Karpas-422 (cell line): ENCODE measurements around the gene RPL27A. TPM values are rescaled to one million over a fixed set of nuclear protein-coding genes. Genes with fewer than 3 reads are reported as not detected.

ENCODE experiments used
- DNase-seq: peaks from one replicate; pipeline ENCODE4 v3.0.0-alpha.2; 2015
- H2AFZ ChIP-seq: fragments of 200-600 bp; sonication (generic); 2 replicates; pipeline ENCODE4 v1.6.1; 2014; ENCODE audit warnings: antibody characterized with exemption, low read length, mixed read lengths
- H3K27ac ChIP-seq: fragments of 200-600 bp; sonication (generic); 2 replicates; pipeline ENCODE4 v1.5.1; 2014; ENCODE audit warnings: mild to moderate bottlenecking, low read length, moderate library complexity
- H3K27me3 ChIP-seq: fragments of 200-600 bp; sonication (generic); 2 replicates; pipeline ENCODE4 v1.6.1; 2014; ENCODE audit warnings: low read length, mixed read lengths
- H3K36me3 ChIP-seq: fragments of 200-600 bp; sonication (generic); 2 replicates; pipeline ENCODE4 v1.6.1; 2014; ENCODE audit warnings: low read length, mixed read lengths; ENCODE audit not compliant: insufficient read depth
- H3K4me1 ChIP-seq: fragments of 200-600 bp; sonication (generic); 2 replicates; pipeline ENCODE4 v1.6.1; 2014; ENCODE audit warnings: mild to moderate bottlenecking, low read length, mixed read lengths
- H3K4me2 ChIP-seq: fragments of 200-600 bp; sonication (generic); 2 replicates; pipeline ENCODE4 v1.6.1; 2014; ENCODE audit warnings: low read length, low read depth, mild to moderate bottlenecking; ENCODE audit not compliant: poor library complexity, severe bottlenecking
- H3K4me3 ChIP-seq: fragments of 200-600 bp; sonication (generic); 2 replicates; pipeline ENCODE4 v1.5.1; 2014; ENCODE audit warnings: mild to moderate bottlenecking, antibody characterized with exemption, low read length, mixed read lengths
- H3K79me2 ChIP-seq: fragments of 200-600 bp; sonication (generic); 2 replicates; pipeline ENCODE4 v1.6.1; 2014; ENCODE audit warnings: mild to moderate bottlenecking, low read length, mixed read lengths
- H3K9ac ChIP-seq: fragments of 200-600 bp; sonication (generic); 2 replicates; pipeline ENCODE4 v1.6.0; 2014; ENCODE audit warnings: low read length
- H3K9me2 ChIP-seq: fragments of 200-600 bp; sonication (generic), shearing (Covaris generic); replicated peaks from 2 replicates; pipeline ENCODE4 v1.6.0; 2014; ENCODE audit warnings: mild to moderate bottlenecking, low read length, moderate library complexity; ENCODE audit not compliant: insufficient read depth
- H3K9me3 ChIP-seq: fragments of 300-700, 200-600 bp; sonication (generic); 2 replicates; pipeline ENCODE4 v1.6.1; 2014; ENCODE audit warnings: low read length, mixed read lengths
- H4K20me1 ChIP-seq: fragments of 200-600 bp; sonication (generic); 2 replicates; pipeline ENCODE4 v1.6.1; 2014; ENCODE audit warnings: mild to moderate bottlenecking, antibody characterized with exemption, low read length, low read depth; ENCODE audit not compliant: insufficient read depth
- total RNA-seq: library from RNA; depleted of rRNA; stranded (reverse); fragments of >200 nt; shearing (Covaris generic); gene quantifications from 2 replicates; pipeline ENCODE4 v1.2.3, GENCODE V29; 2014; ENCODE audit warnings: low replicate concordance

Gene RPL27A
- total RNA-seq, 1 experiment from 2014 or later = 2,423 TPM

DNA sequence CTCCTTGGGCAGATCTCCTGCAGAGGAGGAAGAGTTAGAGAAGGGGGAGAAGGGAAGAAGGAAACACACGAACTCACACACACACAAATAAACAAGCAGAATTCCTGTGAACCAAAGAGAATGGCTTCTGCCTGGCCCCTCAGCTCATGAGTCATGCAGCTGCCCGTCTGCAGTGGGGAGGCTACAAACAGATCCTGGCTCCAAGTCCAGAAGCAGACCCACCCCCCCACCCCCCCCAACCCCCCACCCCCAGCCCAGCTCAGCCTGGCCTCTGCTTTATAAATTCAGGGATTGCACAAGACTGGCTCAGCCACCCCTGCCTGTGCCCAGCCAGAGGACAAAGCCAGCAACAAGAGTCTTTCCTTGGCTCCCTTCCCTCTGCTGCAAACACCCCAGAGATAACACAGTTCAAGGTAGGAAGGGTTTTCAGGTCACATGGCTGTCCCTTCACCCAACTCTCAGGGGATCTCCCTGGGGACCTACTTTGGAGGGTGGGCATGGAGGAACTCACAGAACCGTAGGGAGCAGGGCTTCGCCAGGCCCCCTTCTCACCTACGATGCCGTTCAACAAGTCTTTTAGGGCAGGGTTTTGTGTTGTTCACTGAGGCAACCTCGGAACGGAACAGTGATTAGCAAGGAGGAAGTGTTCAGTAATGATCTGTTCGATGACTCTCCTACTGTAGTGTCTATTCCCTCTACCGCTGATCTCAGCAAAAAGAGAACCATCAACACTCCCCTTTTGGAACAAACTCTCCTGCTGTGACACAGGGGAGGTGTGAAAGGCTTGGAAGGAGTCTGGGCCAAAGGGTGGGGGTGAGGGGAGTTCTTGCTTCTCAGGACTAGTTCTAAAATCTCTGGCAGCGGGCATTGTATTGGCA is 35.5 kb downstream of the RPL27A start:
- Histone ChIP-seq H2AFZ (no peak overlapping the region; the same call in 1 of the 2 replicates), H3K4me1 (no peaks in the 10 kb centered on the region; the same call in 1 of the 2 replicates), H3K36me3 (no peaks in the 10 kb centered on the region), H3K4me2 (no peak overlapping the region), H3K4me3 (no peak overlapping the region), H3K27me3 (no peaks in the 10 kb centered on the region), H3K9ac (no peak overlapping the region), H3K27ac (no peak overlapping the region), H3K79me2 (no peaks in the 10 kb centered on the region), H3K9me2 (no peaks in the 10 kb centered on the region), H4K20me1 (no peaks in the 10 kb centered on the region), H3K9me3 (no peaks in the 10 kb centered on the region)
- DNase-seq = no peak

- no peaks in the 10 kb centered on the region for H3K9me3 ChIP-seq
- H3K36me3 ChIP-seq = no peaks in the 10 kb centered on the region
- H4K20me1 ChIP-seq = no peaks in the 10 kb centered on the region
- no peaks in the 10 kb centered on the region for H3K27me3 ChIP-seq
- no peak overlapping the region for H3K27ac ChIP-seq
- no peak overlapping the region for H2AFZ ChIP-seq
- H3K9ac ChIP-seq = no peak overlapping the region
- no peaks in the 10 kb centered on the region for H3K9me2 ChIP-seq
- H3K4me3 ChIP-seq = no peak overlapping the region
- no peaks in the 10 kb centered on the region for H3K79me2 ChIP-seq
- H3K4me1 ChIP-seq = no peaks in the 10 kb centered on the region; the same call in 1 of the 2 replicates
- no peak for DNase-seq
- H3K4me2 ChIP-seq = no peak overlapping the region
These were observed 36.6 kb downstream of the RPL27A start for GRCh38 chr11:8719211-8719649.

DNA sequence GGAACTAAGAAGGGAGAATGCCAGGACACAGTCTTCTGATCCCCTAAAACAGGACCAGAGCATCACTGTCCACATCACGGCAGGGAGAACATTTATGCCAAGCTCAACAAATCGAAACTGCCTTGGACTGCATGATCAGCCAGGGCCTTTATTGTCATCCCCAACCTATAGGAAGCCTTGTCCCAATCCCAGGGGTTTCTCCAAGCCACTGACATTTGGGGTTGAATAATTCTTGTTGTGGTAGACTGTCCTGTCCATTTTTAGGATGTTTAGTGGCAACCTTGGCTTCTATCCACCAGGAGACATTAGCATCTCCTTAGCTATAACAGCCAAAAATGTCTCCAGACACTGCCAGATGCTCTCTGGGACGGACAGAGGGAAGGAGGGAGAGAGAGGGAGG is 37.1 kb downstream of the RPL27A start:
- no peaks in the 10 kb centered on the region for H3K9me2 ChIP-seq
- H3K4me3 ChIP-seq = no peak overlapping the region
- H3K4me1 ChIP-seq = no peaks in the 10 kb centered on the region; the same call in 1 of the 2 replicates
- H3K27ac ChIP-seq = no peak overlapping the region
- H3K79me2 ChIP-seq = no peaks in the 10 kb centered on the region
- DNase-seq = no peak
- no peak overlapping the region for H3K9ac ChIP-seq
- no peaks in the 10 kb centered on the region for H3K27me3 ChIP-seq
- no peaks in the 10 kb centered on the region for H3K9me3 ChIP-seq
- no peaks in the 10 kb centered on the region for H4K20me1 ChIP-seq
- no peak overlapping the region for H2AFZ ChIP-seq
- H3K4me2 ChIP-seq = no peak overlapping the region
- H3K36me3 ChIP-seq = no peaks in the 10 kb centered on the region

DNA sequence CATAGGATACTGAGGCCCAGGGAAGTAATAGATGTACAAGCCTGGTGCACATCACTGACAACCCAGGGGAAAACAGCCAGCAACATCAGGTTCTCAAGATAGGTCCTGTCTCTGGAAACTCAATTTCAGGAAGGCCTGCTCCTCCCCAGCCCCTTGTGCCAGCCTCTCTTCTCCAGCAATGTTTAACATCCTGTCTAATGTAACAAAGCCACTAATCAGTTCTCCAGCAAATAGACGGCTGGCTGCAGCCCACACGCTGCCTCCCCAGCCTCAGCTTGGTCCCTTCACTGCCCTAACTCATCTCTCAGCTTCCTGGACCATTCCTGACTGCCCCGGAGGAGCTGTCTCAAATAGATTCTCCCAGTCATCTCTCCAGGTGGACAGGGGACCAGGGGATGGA is 37.8 kb downstream of the RPL27A start:
- Histone ChIP-seq H3K4me3 (no peak overlapping the region), H4K20me1 (no peaks in the 10 kb centered on the region), H3K27ac (no peak overlapping the region), H3K4me2 (no peak overlapping the region), H3K4me1 (no peaks in the 10 kb centered on the region; the same call in 1 of the 2 replicates), H3K9me2 (no peaks in the 10 kb centered on the region), H3K9me3 (no peaks in the 10 kb centered on the region), H3K79me2 (no peaks in the 10 kb centered on the region), H3K9ac (no peak overlapping the region), H2AFZ (no peak overlapping the region), H3K27me3 (no peaks in the 10 kb centered on the region), H3K36me3 (no peaks in the 10 kb centered on the region)
- no peak for DNase-seq

DNA sequence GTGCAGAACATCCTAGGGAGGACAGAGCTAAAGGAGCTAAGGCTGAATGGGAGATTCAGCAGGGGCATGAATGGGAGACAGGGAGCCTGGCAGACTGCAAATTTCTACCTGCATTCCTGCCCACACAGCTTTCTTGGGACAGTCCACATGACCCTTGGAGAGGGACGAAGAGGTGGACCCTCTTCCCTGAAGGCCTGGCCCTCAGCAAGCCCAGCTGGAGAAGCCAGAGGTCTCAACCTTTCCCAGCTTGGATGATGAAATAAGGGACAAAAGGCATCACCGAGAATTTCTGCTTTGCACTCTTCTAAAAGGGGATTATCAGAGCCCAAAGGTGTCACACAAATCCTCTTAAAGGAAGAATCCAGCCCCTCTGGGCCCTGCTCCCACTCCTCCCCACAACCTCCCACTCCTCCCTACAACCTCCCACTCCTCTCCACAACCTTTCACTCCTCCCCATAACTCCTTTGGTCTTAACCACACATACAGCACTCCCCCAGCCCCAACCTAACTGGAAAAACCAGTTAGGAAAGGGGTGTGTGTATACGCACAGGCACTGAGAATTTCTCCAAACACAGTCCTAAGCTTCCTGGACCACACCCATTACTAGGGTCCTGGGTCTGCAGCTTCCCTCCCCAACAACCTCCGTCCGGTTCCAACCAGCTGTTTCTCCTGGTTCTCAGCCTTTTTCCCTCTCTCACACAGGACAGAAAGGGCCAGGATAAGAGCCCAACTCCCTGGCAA is 38.4 kb downstream of the RPL27A start:
- H3K4me1 ChIP-seq = no peaks in the 10 kb centered on the region; the same call in 1 of the 2 replicates
- H3K9ac ChIP-seq = no peak overlapping the region
- no peaks in the 10 kb centered on the region for H3K79me2 ChIP-seq
- no peak overlapping the region for H2AFZ ChIP-seq
- no peak overlapping the region for H3K4me3 ChIP-seq
- no peak overlapping the region for H3K4me2 ChIP-seq
- H3K27me3 ChIP-seq = no peaks in the 10 kb centered on the region
- H4K20me1 ChIP-seq = no peaks in the 10 kb centered on the region
- H3K9me3 ChIP-seq = no peaks in the 10 kb centered on the region
- H3K9me2 ChIP-seq = no peaks in the 10 kb centered on the region
- no peak for DNase-seq
- no peak overlapping the region for H3K27ac ChIP-seq
- H3K36me3 ChIP-seq = no peaks in the 10 kb centered on the region

- H3K9me3 ChIP-seq = no peaks in the 10 kb centered on the region
- no peak overlapping the region for H3K4me3 ChIP-seq
- no peaks in the 10 kb centered on the region for H3K36me3 ChIP-seq
- no peaks in the 10 kb centered on the region; the same call in 1 of the 2 replicates for H3K4me1 ChIP-seq
- no peak overlapping the region for H3K9ac ChIP-seq
- no peaks in the 10 kb centered on the region for H3K9me2 ChIP-seq
- no peak for DNase-seq
- no peak overlapping the region for H3K27ac ChIP-seq
- no peaks in the 10 kb centered on the region for H3K27me3 ChIP-seq
- no peak overlapping the region for H3K4me2 ChIP-seq
- no peak overlapping the region for H2AFZ ChIP-seq
- no peaks in the 10 kb centered on the region for H4K20me1 ChIP-seq
- H3K79me2 ChIP-seq = no peaks in the 10 kb centered on the region
These were observed 39.3 kb downstream of the RPL27A start for GRCh38 chr11:8721609-8722500.

GRCh38 chr11:8722809-8723208 is 40.2 kb downstream of the RPL27A start:
- H4K20me1 ChIP-seq = no peaks in the 10 kb centered on the region
- H3K27ac ChIP-seq = no peak overlapping the region
- no peak overlapping the region for H3K4me2 ChIP-seq
- no peak overlapping the region for H3K9ac ChIP-seq
- H2AFZ ChIP-seq = no peak overlapping the region
- H3K27me3 ChIP-seq = no peaks in the 10 kb centered on the region
- no peaks in the 10 kb centered on the region for H3K36me3 ChIP-seq
- DNase-seq = no peak
- no peaks in the 10 kb centered on the region; the same call in 1 of the 2 replicates for H3K4me1 ChIP-seq
- H3K4me3 ChIP-seq = no peak overlapping the region
- no peaks in the 10 kb centered on the region for H3K79me2 ChIP-seq
- no peaks in the 10 kb centered on the region for H3K9me2 ChIP-seq
- no peaks in the 10 kb centered on the region for H3K9me3 ChIP-seq
